Hippocampal formation (tissue), 2 donors: ENCODE results near the gene ANGPT4.

Experiments used
- DNase-seq, 2 donors: peaks; one replicate each; lab custom pipeline; 2025; lab: John Stamatoyannopoulos, UW

ANGPT4 gene

DNA sequence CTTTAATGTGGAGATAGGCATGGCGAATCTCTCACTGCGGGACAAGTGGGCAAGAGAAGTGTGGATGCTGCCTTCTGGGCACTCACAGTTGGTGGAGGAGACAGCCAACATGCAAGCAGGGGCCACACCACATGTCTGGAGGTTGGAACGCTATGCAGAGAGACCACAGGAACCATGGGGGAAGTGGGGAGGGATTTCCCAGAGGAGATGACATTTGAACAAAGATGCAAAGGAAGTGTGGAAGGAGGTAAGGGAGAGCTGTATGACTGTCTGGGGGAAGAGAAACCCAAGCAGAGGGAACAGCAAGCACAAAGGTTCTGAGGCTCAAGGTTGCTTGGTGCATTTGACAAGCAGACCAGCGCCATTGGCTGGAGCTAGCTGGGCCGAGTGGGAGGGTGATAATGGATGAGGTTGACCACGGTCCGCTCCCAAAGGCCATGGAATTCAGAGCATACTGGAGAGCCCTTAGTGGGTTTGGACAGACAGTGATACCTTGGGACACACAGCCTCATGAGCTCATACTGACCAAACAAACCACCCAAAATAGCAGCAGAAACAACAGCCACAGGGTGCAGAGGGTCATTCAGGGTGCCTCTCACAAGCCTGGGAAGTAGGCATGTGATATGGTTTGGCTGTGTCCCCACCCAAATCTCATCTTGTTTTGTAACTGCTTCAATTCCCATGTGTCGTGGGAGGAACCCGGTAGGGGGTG is 90.3 kb downstream of the ANGPT4 start:
- no peak for DNase-seq

DNA sequence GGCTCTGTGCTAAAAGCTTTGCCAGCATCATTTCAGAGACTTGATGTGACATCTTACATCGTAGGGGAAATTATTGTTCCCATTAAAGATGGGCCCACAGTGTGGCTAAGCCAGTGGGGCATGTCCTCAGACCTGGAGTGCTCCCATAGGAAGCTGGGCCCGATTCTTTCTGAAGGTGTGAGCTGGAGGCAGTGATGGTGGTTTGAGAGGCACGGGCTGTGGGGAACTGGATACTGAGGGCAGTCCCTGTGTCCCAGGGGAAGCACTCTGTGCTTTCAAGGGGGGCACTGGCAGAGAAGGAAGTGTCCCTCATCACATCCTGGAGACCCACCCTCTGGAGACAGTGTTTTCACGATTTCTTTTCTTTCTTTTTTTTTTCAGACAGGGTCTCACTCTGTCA is 91.2 kb downstream of the ANGPT4 start:
- DNase-seq = no peak

GRCh38 chr20:824490-824889 is 91.6 kb downstream of the ANGPT4 start:
- no peak for DNase-seq

DNA sequence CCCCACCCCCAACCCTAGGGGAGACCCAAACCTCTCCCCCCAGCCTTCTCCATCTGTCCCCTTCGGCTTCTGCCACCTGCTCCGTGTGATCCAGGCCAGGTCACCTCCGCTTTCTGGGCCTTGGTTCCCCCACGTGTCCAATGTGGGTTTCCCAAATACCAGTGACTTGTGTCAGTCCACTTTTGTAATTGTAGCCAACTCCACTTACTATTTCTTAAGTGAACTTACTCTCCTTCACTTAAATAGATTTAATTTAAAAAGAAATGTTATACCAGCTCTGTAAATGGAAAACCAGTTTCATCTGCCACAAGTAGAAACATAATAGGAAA is 92.6 kb downstream of the ANGPT4 start:
- DNase-seq = no peak

DNA sequence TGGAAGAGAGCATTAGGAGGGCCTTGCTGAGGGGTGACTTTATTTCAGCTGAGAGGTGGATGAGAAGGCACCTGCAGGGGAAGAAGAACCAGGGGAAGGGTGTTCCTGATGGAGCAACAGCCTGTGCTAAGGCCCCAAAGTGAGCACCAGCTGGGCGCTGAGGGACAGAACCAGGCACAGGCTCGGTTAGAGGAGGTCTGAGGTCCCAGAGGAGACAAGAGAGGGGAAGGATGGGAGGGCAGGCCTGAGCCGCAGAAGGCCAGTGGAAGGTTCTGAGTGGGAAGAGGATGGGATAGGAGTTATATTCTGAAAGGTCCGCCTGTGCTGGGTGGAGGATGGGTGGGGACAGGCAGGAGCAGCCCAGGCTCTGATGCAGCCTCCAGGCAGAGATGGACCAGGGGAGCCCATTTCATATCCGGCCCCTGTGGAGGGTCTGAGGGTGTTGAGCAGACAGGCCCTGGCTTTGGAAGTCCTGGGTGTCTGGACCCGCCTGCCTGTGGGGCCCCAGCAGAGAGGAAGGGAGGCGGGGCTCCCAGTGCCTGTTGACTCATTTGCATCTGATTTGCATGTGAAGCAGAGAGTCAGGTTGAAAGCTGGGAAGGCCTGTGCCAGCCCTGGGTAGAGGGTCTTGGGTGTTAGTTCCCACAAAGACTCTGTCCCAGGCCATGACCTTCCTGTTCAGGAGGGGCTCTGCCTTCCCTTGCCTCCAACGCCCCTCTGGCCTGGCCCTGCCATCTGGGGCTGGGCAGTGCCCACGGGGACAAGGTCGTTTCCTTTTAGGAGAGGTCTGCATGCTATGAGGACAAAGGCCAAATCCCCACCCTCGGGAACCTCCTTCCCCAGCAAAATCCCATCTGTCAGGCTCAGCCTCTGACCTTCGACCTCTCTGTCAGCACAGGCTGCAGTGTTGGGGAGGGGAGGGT is 93.2 kb downstream of the ANGPT4 start:
- DNase-seq = no peak

DNA sequence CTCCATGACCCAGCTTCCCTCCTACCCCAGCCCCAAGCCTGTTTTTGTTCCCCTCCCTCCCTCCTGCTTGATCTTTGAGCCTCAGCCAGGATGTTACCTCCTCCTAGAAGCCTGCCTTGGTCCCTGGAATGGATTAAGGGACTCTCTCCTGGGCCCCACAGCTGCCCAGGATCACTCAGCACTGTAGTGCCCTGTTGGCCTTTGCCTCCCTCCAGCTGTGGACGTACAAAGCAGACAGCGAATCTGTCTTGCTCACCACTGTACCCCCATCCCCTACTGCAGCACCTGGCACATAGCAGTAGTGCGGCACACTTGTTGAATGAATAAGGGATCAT is 94.4 kb downstream of the ANGPT4 start:
- no peak for DNase-seq

GRCh38 chr20:821046-821730 is 94.9 kb downstream of the ANGPT4 start:
- DNase-seq = no peak

- no peak for DNase-seq
These were observed 95.7 kb downstream of the ANGPT4 start for GRCh38 chr20:820323-820953.
